SK-N-SH treated with all-trans-retinoic acid at 6 μM for 48 hours (cell line): Measurements from ENCODE around the gene OR4C45.
"Not testable (repeated sequence)": the region's sequence is repeated elsewhere in the genome, so short reads cannot be mapped to it uniquely, and the experiment has no call there.

Source experiments
- ATAC-seq: fragments of 200-7000 bp; cut with Tn5 transposase; 3 replicates; pipeline ENCODE4 v1.9.1; 2020; ENCODE audit warnings: mild to moderate bottlenecking, moderate library complexity
- ARNTL ChIP-seq: fragments of 450-650 bp; formaldehyde crosslinking; IDR thresholded peaks from 2 replicates; pipeline ENCODE4 v1.5.0; 2020; ENCODE audit warnings: low read depth, mild to moderate bottlenecking, moderate library complexity, borderline replicate concordance
- BACH2 ChIP-seq: fragments of 250-450 bp; sonication (Bioruptor Pico); IDR thresholded peaks from 2 replicates; pipeline ENCODE4 v1.9.0; 2021; ENCODE audit warnings: mild to moderate bottlenecking, borderline replicate concordance
- ESRRG ChIP-seq: fragments of 250-450 bp; sonication (Bioruptor Pico); IDR thresholded peaks from 2 replicates; pipeline ENCODE4 v1.6.1; 2021; ENCODE audit warnings: mild to moderate bottlenecking
- GLIS3 ChIP-seq: fragments of 250-450 bp; sonication (Bioruptor Pico); IDR thresholded peaks from 2 replicates; pipeline ENCODE4 v1.5.0; 2020; ENCODE audit warnings: mild to moderate bottlenecking, moderate library complexity
- ISL1 ChIP-seq: fragments of 250-450 bp; sonication (Bioruptor Pico); IDR thresholded peaks from 2 replicates; pipeline ENCODE4 v2.1.2; 2022; ENCODE audit warnings: mild to moderate bottlenecking, moderate library complexity
- OSR1 ChIP-seq: fragments of 250-450 bp; sonication (Bioruptor Pico); IDR thresholded peaks from 2 replicates; pipeline ENCODE4 v1.8.0; 2022; ENCODE audit warnings: moderate library complexity, mild to moderate bottlenecking, inconsistent platforms
- PPARA ChIP-seq: fragments of 250-450 bp; sonication (Bioruptor Pico); IDR thresholded peaks from 2 replicates; pipeline ENCODE4 v1.5.0; 2020; ENCODE audit warnings: mild to moderate bottlenecking, borderline replicate concordance
- RARB ChIP-seq: fragments of 250-450 bp; sonication (Bioruptor Pico); IDR thresholded peaks from 2 replicates; pipeline ENCODE4 v1.8.0; 2021; ENCODE audit warnings: mild to moderate bottlenecking, moderate library complexity
- TCF4 ChIP-seq: fragments of 250-450 bp; sonication (Bioruptor Pico); IDR thresholded peaks from 2 replicates; pipeline ENCODE4 v1.8.0; 2021; ENCODE audit warnings: mild to moderate bottlenecking, moderate library complexity, borderline replicate concordance
- TOX ChIP-seq: fragments of 250-450 bp; sonication (Bioruptor Pico); IDR thresholded peaks from 2 replicates; pipeline ENCODE4 v1.8.0; 2021; ENCODE audit warnings: mild to moderate bottlenecking, moderate library complexity, borderline replicate concordance
- ZFP3 ChIP-seq: fragments of 250-450 bp; sonication (Bioruptor Pico); IDR thresholded peaks from 2 replicates; pipeline ENCODE4 v1.5.0; 2020; ENCODE audit warnings: mild to moderate bottlenecking, moderate library complexity
- ZFP30 ChIP-seq: fragments of 450-650 bp; formaldehyde crosslinking; IDR thresholded peaks from 2 replicates; pipeline ENCODE4 v1.5.0; 2022; ENCODE audit warnings: mild to moderate bottlenecking, moderate library complexity
- ZNF565 ChIP-seq: fragments of 450-650 bp; formaldehyde crosslinking; conservative IDR thresholded peaks from 2 replicates; pipeline ENCODE4 v1.5.0; 2020; ENCODE audit warnings: low read depth, mild to moderate bottlenecking, moderate library complexity
- ZNF70 ChIP-seq: fragments of 450-650 bp; formaldehyde crosslinking; IDR thresholded peaks from 2 replicates; pipeline ENCODE4 v1.5.0; 2020; ENCODE audit warnings: mild to moderate bottlenecking, moderate library complexity
- ZNF8 ChIP-seq: fragments of 450-650 bp; formaldehyde crosslinking; IDR thresholded peaks from 2 replicates; pipeline ENCODE4 v1.5.0; 2020; ENCODE audit warnings: mild to moderate bottlenecking, moderate library complexity
- TF ChIP-seq, protein P1 (sequence below): fragments of 250-450 bp; sonication (Bioruptor Pico); IDR thresholded peaks from 2 replicates; pipeline ENCODE4 v1.5.1; 2020; ENCODE audit warnings: low read depth, mild to moderate bottlenecking, moderate library complexity
- TF ChIP-seq, protein P2 (sequence below): fragments of 250-450 bp; sonication (Bioruptor Pico); IDR thresholded peaks from 2 replicates; pipeline ENCODE4 v1.8.0; 2020; ENCODE audit warnings: mild to moderate bottlenecking, moderate library complexity, borderline replicate concordance
- TF ChIP-seq, protein P3 (sequence below): fragments of 250-450 bp; sonication (Bioruptor Pico); IDR thresholded peaks from 2 replicates; pipeline ENCODE4 v1.8.0; 2021; ENCODE audit warnings: low read depth, mild to moderate bottlenecking, moderate library complexity, borderline replicate concordance
- TF ChIP-seq, protein P4 (sequence below): fragments of 250-450 bp; sonication (Bioruptor Pico); IDR thresholded peaks from 2 replicates; pipeline ENCODE4 v1.5.0; 2020; ENCODE audit warnings: mild to moderate bottlenecking, moderate library complexity
- TF ChIP-seq, protein P5 (sequence below): fragments of 250-450 bp; sonication (Bioruptor Pico); IDR thresholded peaks from 2 replicates; pipeline ENCODE4 v1.5.1; 2021; ENCODE audit warnings: mild to moderate bottlenecking, moderate library complexity

OR4C45 gene

DNA sequence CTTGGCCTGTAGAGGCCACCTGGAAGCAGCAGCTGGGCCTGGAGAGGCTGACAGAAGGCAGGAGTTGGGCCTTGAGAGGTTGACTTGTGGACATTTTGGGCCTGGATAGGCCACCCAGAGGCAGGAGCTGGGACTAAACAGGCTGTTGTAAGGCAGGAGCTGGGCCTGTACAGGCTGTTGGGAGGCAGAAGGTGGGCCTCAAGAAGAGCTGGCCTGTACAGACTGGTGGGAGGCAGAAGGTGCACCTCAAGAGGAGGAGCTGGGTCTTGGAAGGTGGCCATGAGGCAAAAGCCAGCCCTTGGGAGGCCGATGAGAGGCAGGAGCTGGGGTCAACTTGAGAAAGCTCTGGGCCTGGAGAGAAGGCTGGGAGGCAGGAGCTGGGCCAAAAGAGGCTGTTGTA lies 45.3 kb downstream of the OR4C45 start (continued):
- TF ChIP-seq OSR1 (CRISPR knock-in tag) (no peak), ESRRG (CRISPR knock-in tag) (no peak), GLIS3 (CRISPR knock-in tag) (no peak), BACH2 (CRISPR knock-in tag) (no peak), TOX (CRISPR knock-in tag) (no peak)

DNA sequence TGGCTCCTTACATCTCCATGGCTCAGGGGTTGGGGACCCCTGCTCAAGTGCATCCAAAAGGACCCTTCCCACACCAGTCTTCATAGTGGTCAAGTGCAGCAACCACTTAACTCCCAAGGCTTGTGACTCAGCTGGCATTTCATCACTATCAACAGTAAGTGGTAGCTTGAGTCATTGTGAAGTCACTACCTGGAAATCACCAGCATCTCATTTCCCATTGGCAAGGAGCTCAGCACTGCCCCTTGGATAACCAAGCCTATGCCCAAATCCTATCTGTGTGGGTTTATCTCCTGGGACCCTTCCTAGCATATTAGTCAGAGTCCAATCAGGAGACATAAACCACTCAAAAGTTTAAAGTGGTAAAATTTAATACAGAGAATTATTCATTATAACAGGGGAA lies 46.3 kb downstream of the OR4C45 start:
- ATAC-seq = not testable (repeated sequence)

DNA sequence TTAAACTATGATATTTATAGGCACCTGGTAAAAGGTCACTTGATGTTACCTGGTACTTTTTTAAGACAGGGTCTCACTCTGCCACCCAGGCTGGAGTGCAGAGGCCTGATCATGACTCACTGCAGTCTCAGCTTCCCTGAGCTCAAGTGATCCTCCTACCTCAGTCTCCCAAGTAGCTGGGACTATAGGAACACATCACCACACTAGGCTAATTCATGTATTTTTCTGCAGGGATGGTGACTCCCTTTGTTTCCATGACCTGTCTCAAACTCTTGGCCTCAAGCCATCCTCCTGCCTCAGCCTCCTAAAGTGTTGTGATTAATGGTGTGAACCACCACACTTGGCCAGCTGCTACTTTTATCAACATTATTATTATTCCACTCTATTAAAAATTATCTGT lies 47.6 kb downstream of the OR4C45 start:
- no peak for ATAC-seq
- TF ChIP-seq GLIS3 (CRISPR knock-in tag) (no peak), ZNF565 (CRISPR knock-in tag) (no peak), ZNF70 (CRISPR knock-in tag) (no peak), ARNTL (CRISPR knock-in tag) (no peak), TCF4 (no peak), TOX (CRISPR knock-in tag) (no peak), RARB (no peak), OSR1 (CRISPR knock-in tag) (no peak), BACH2 (CRISPR knock-in tag) (no peak), PPARA (no peak), ESRRG (CRISPR knock-in tag) (no peak), ZNF8 (no peak), ZFP30 (CRISPR knock-in tag) (no peak), ISL1 (CRISPR knock-in tag) (no peak), ZFP3 (CRISPR knock-in tag) (no peak)
- TF ChIP-seq, protein P1, sequence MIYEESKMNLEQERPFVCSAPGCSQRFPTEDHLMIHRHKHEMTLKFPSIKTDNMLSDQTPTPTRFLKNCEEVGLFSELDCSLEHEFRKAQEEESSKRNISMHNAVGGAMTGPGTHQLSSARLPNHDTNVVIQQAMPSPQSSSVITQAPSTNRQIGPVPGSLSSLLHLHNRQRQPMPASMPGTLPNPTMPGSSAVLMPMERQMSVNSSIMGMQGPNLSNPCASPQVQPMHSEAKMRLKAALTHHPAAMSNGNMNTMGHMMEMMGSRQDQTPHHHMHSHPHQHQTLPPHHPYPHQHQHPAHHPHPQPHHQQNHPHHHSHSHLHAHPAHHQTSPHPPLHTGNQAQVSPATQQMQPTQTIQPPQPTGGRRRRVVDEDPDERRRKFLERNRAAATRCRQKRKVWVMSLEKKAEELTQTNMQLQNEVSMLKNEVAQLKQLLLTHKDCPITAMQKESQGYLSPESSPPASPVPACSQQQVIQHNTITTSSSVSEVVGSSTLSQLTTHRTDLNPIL (CRISPR knock-in tag) = no peak
- TF ChIP-seq, protein P2, sequence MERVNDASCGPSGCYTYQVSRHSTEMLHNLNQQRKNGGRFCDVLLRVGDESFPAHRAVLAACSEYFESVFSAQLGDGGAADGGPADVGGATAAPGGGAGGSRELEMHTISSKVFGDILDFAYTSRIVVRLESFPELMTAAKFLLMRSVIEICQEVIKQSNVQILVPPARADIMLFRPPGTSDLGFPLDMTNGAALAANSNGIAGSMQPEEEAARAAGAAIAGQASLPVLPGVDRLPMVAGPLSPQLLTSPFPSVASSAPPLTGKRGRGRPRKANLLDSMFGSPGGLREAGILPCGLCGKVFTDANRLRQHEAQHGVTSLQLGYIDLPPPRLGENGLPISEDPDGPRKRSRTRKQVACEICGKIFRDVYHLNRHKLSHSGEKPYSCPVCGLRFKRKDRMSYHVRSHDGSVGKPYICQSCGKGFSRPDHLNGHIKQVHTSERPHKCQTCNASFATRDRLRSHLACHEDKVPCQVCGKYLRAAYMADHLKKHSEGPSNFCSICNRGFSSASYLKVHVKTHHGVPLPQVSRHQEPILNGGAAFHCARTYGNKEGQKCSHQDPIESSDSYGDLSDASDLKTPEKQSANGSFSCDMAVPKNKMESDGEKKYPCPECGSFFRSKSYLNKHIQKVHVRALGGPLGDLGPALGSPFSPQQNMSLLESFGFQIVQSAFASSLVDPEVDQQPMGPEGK (CRISPR knock-in tag) = no peak
- TF ChIP-seq, protein P3, sequence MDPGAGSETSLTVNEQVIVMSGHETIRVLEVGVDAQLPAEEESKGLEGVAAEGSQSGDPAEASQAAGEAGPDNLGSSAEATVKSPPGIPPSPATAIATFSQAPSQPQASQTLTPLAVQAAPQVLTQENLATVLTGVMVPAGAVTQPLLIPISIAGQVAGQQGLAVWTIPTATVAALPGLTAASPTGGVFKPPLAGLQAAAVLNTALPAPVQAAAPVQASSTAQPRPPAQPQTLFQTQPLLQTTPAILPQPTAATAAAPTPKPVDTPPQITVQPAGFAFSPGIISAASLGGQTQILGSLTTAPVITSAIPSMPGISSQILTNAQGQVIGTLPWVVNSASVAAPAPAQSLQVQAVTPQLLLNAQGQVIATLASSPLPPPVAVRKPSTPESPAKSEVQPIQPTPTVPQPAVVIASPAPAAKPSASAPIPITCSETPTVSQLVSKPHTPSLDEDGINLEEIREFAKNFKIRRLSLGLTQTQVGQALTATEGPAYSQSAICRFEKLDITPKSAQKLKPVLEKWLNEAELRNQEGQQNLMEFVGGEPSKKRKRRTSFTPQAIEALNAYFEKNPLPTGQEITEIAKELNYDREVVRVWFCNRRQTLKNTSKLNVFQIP = no peak
- TF ChIP-seq, protein P4, sequence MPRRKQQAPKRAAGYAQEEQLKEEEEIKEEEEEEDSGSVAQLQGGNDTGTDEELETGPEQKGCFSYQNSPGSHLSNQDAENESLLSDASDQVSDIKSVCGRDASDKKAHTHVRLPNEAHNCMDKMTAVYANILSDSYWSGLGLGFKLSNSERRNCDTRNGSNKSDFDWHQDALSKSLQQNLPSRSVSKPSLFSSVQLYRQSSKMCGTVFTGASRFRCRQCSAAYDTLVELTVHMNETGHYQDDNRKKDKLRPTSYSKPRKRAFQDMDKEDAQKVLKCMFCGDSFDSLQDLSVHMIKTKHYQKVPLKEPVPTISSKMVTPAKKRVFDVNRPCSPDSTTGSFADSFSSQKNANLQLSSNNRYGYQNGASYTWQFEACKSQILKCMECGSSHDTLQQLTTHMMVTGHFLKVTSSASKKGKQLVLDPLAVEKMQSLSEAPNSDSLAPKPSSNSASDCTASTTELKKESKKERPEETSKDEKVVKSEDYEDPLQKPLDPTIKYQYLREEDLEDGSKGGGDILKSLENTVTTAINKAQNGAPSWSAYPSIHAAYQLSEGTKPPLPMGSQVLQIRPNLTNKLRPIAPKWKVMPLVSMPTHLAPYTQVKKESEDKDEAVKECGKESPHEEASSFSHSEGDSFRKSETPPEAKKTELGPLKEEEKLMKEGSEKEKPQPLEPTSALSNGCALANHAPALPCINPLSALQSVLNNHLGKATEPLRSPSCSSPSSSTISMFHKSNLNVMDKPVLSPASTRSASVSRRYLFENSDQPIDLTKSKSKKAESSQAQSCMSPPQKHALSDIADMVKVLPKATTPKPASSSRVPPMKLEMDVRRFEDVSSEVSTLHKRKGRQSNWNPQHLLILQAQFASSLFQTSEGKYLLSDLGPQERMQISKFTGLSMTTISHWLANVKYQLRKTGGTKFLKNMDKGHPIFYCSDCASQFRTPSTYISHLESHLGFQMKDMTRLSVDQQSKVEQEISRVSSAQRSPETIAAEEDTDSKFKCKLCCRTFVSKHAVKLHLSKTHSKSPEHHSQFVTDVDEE (CRISPR knock-in tag) = no peak
- TF ChIP-seq, protein P5, sequence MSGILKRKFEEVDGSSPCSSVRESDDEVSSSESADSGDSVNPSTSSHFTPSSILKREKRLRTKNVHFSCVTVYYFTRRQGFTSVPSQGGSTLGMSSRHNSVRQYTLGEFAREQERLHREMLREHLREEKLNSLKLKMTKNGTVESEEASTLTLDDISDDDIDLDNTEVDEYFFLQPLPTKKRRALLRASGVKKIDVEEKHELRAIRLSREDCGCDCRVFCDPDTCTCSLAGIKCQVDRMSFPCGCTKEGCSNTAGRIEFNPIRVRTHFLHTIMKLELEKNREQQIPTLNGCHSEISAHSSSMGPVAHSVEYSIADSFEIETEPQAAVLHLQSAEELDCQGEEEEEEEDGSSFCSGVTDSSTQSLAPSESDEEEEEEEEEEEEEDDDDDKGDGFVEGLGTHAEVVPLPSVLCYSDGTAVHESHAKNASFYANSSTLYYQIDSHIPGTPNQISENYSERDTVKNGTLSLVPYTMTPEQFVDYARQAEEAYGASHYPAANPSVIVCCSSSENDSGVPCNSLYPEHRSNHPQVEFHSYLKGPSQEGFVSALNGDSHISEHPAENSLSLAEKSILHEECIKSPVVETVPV (CRISPR knock-in tag) = no peak
- TF ChIP-seq, all 23 proteins: peak for 0
